Peyer's patch (tissue), 4 donors: Measurements from ENCODE around the gene SNRNP70.

Experiments
- POLR2A ChIP-seq, 2 donors: fragments of 450-650 bp; IDR thresholded peaks; one replicate each; pipeline ENCODE4 v1.5.1; 2017; ENCODE audit warnings: antibody characterized with exemption in 2 of 2, mild to moderate bottlenecking in 2 of 2, moderate library complexity in 2 of 2
- TF ChIP-seq, protein P1 (sequence below), 6 experiments: fragments of 450-650 bp in 4 of 6; fragments of 200-600 bp in 2 of 6; sonication (generic) in 1 of 6; IDR thresholded peaks; one replicate each; pipeline ENCODE4 v1.5.1; 2017 to 2019; ENCODE audit warnings: antibody characterized with exemption in 6 of 6, mild to moderate bottlenecking in 3 of 6, moderate library complexity in 1 of 6

DNA sequence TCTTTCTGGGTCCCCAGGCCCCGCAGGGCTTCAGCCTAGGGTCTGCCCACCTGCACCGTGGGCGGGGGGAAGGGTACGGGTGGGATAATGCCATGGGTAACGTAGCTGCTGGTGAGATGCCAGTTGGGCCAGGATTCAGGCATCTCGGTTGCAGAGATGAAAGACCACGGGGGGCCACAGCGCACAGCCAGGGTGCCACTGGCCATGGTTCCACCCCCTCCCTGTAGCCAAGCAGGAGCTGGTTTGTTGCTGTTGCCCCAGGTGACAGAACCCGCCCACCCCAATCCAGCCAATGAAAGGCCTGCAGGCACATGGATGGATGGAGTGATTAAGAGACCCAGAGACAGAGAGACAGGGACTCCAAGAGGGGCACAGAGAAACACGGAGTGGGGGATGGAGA lies 26.7 kb upstream of the SNRNP70 start:
- TF ChIP-seq, protein P1, sequence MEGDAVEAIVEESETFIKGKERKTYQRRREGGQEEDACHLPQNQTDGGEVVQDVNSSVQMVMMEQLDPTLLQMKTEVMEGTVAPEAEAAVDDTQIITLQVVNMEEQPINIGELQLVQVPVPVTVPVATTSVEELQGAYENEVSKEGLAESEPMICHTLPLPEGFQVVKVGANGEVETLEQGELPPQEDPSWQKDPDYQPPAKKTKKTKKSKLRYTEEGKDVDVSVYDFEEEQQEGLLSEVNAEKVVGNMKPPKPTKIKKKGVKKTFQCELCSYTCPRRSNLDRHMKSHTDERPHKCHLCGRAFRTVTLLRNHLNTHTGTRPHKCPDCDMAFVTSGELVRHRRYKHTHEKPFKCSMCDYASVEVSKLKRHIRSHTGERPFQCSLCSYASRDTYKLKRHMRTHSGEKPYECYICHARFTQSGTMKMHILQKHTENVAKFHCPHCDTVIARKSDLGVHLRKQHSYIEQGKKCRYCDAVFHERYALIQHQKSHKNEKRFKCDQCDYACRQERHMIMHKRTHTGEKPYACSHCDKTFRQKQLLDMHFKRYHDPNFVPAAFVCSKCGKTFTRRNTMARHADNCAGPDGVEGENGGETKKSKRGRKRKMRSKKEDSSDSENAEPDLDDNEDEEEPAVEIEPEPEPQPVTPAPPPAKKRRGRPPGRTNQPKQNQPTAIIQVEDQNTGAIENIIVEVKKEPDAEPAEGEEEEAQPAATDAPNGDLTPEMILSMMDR (IDR thresholded peaks at IDR 0.05) = no peak
- TF ChIP-seq POLR2A (IDR thresholded peaks at IDR 0.05) = no peak
